Skeletal muscle cell (primary cell): ENCODE results near the gene BRD1.
"Not testable (repeated sequence)": the region's sequence is repeated elsewhere in the genome, so short reads cannot be mapped to it uniquely, and the experiment has no call there.

Experiments used
- DNase-seq: peaks from one replicate; pipeline ENCODE4 v3.0.0-alpha.2; 2010; ENCODE audit warnings: low read depth
- H3K4me3 ChIP-seq: 2 replicates; pipeline ENCODE4 v1.5.1; 2011; ENCODE audit warnings: low read depth, mild to moderate bottlenecking, control low read depth, low read length, moderate library complexity

BRD1 gene

GRCh38 chr22:49789289-49790141 is 38.2 kb downstream of the BRD1 start:
- peak; percentile 26 for DNase-seq
- no peak overlapping the region for H3K4me3 ChIP-seq

- DNase-seq, result no peak
- H3K4me3 ChIP-seq, result no peak overlapping the region
Observed at GRCh38 chr22:49788504-49788903, 39.2 kb downstream of the BRD1 start.

- DNase-seq, result no peak
Observed at GRCh38 chr22:49787861-49788260, 39.8 kb downstream of the BRD1 start.

GRCh38 chr22:49786976-49787706 is 40.5 kb downstream of the BRD1 start:
- H3K4me3 ChIP-seq, result no peak overlapping the region
- DNase-seq, result no peak

More at GRCh38 chr22:49787861-49788260, 39.8 kb downstream of the BRD1 start:
- no peak overlapping the region for H3K4me3 ChIP-seq

- H3K4me3 ChIP-seq, result no peak overlapping the region
- DNase-seq, result no peak
Observed at GRCh38 chr22:49785841-49786471, 41.7 kb downstream of the BRD1 start.

GRCh38 chr22:49785046-49785521 is 42.6 kb downstream of the BRD1 start:
- DNase-seq, result no peak
- no peak overlapping the region for H3K4me3 ChIP-seq

GRCh38 chr22:49784630-49784971 is 43.1 kb downstream of the BRD1 start:
- DNase-seq, result no peak
- H3K4me3 ChIP-seq, result no peak overlapping the region

- DNase-seq, result no peak
- H3K4me3 ChIP-seq, result no peak overlapping the region
Observed at GRCh38 chr22:49783926-49784629, 43.6 kb downstream of the BRD1 start.

GRCh38 chr22:49783036-49783746 is 44.5 kb downstream of the BRD1 start:
- no peak for DNase-seq
- no peak overlapping the region for H3K4me3 ChIP-seq

GRCh38 chr22:49781886-49782285 is 45.8 kb downstream of the BRD1 start:
- DNase-seq, H3K4me3 ChIP-seq: not testable (repeated sequence)

- H3K4me3 ChIP-seq, result no peak overlapping the region
- DNase-seq, result no peak
Observed at GRCh38 chr22:49781289-49781782, 46.3 kb downstream of the BRD1 start.

GRCh38 chr22:49780698-49781288 is 46.9 kb downstream of the BRD1 start:
- DNase-seq, result no peak
- no peak overlapping the region for H3K4me3 ChIP-seq

GRCh38 chr22:49779853-49780697 is 47.6 kb downstream of the BRD1 start:
- H3K4me3 ChIP-seq, result no peak overlapping the region

GRCh38 chr22:49779211-49779610 is 48.5 kb downstream of the BRD1 start:
- no peak overlapping the region for H3K4me3 ChIP-seq
- DNase-seq, result no peak

More at GRCh38 chr22:49779853-49780697, 47.6 kb downstream of the BRD1 start:
- DNase-seq, result peak; percentile 28

- no peak for DNase-seq
- no peak overlapping the region for H3K4me3 ChIP-seq
Observed at GRCh38 chr22:49777569-49778249, 50.0 kb downstream of the BRD1 start.

GRCh38 chr22:49776891-49777290 is 50.8 kb downstream of the BRD1 start:
- no peak for DNase-seq
- H3K4me3 ChIP-seq, result no peak overlapping the region

- no peak for DNase-seq
- no peak overlapping the region for H3K4me3 ChIP-seq
Observed at GRCh38 chr22:49775867-49776511, 51.7 kb downstream of the BRD1 start.
